ENCODE data around the gene SOCS6.
"Not testable (repeated sequence)": the region's sequence is repeated elsewhere in the genome, so short reads cannot be mapped to it uniquely, and the experiment has no call there.

SOCS6 gene

GRCh38 chr18:70334728-70335329, 46.0 kb downstream of the SOCS6 start:
- Histone ChIP-seq H3K9me3 (ENCODE audit: low read length) (peaks cover 6% of the 10 kb centered on the region), H3K36me3 (ENCODE audit: insufficient read depth, low read length) (no peaks in the 10 kb centered on the region)

GRCh38 chr18:70335892-70336726, 47.3 kb downstream of the SOCS6 start:
- Histone ChIP-seq H3K27me3 (ENCODE audit: insufficient read depth, low read length) (no peaks in the 10 kb centered on the region), H3K4me3 (ENCODE audit: low read length) (no peak overlapping the region), H3K4me1 (ENCODE audit: insufficient read depth, low read length) (no peaks in the 10 kb centered on the region), H3K36me3 (ENCODE audit: insufficient read depth, low read length) (no peaks in the 10 kb centered on the region), H3K9me3 (ENCODE audit: low read length) (peaks cover 6% of the 10 kb centered on the region), H2AFZ (ENCODE audit: low read depth, low read length) (no peak overlapping the region)

More at GRCh38 chr18:70334728-70335329, 46.0 kb downstream of the SOCS6 start:
- no peak overlapping the region for H2AFZ ChIP-seq (ENCODE audit: low read depth, low read length)
- no peaks in the 10 kb centered on the region for H3K4me1 ChIP-seq (ENCODE audit: insufficient read depth, low read length)
- H3K4me3 ChIP-seq (ENCODE audit: low read length), result no peak overlapping the region
- no peaks in the 10 kb centered on the region for H3K27me3 ChIP-seq (ENCODE audit: insufficient read depth, low read length)

- Histone ChIP-seq H3K4me3 (ENCODE audit: low read length) (no peak overlapping the region), H3K27me3 (ENCODE audit: insufficient read depth, low read length) (no peaks in the 10 kb centered on the region), H3K9me3 (ENCODE audit: low read length) (peaks cover 6% of the 10 kb centered on the region), H2AFZ (ENCODE audit: low read depth, low read length) (no peak overlapping the region), H3K4me1 (ENCODE audit: insufficient read depth, low read length) (no peaks in the 10 kb centered on the region), H3K36me3 (ENCODE audit: insufficient read depth, low read length) (no peaks in the 10 kb centered on the region)
Observed at GRCh38 chr18:70337139-70337972, 48.5 kb downstream of the SOCS6 start.

- peaks cover 4% of the 10 kb centered on the region for H3K9me3 ChIP-seq (ENCODE audit: low read length)
- no peaks in the 10 kb centered on the region for H3K27me3 ChIP-seq (ENCODE audit: insufficient read depth, low read length)
- no peaks in the 10 kb centered on the region for H3K4me1 ChIP-seq (ENCODE audit: insufficient read depth, low read length)
- H3K4me3 ChIP-seq (ENCODE audit: low read length), result no peak overlapping the region
- H2AFZ ChIP-seq (ENCODE audit: low read depth, low read length), result no peak overlapping the region
- no peaks in the 10 kb centered on the region for H3K36me3 ChIP-seq (ENCODE audit: insufficient read depth, low read length)
Observed at GRCh38 chr18:70338890-70339289, 50.0 kb downstream of the SOCS6 start.

- H3K4me1 ChIP-seq (ENCODE audit: insufficient read depth, low read length), result no peaks in the 10 kb centered on the region
- H3K4me3 ChIP-seq (ENCODE audit: low read length), result no peak overlapping the region
- no peak overlapping the region for H2AFZ ChIP-seq (ENCODE audit: low read depth, low read length)
- H3K27me3 ChIP-seq (ENCODE audit: insufficient read depth, low read length), result no peaks in the 10 kb centered on the region
- peaks cover under 1% of the 10 kb centered on the region for H3K9me3 ChIP-seq (ENCODE audit: low read length)
- H3K36me3 ChIP-seq (ENCODE audit: insufficient read depth, low read length), result no peaks in the 10 kb centered on the region
Observed at GRCh38 chr18:70339915-70340314, 51.1 kb downstream of the SOCS6 start.

- not testable (repeated sequence) for H3K27me3 ChIP-seq (ENCODE audit: insufficient read depth, low read length); H3K36me3 ChIP-seq (ENCODE audit: insufficient read depth, low read length); H3K9me3 ChIP-seq (ENCODE audit: low read length); H2AFZ ChIP-seq (ENCODE audit: low read depth, low read length); H3K4me3 ChIP-seq (ENCODE audit: low read length); H3K4me1 ChIP-seq (ENCODE audit: insufficient read depth, low read length)
Observed at GRCh38 chr18:70348481-70348880, 59.6 kb downstream of the SOCS6 start.

- no peaks in the 10 kb centered on the region for H3K36me3 ChIP-seq (ENCODE audit: insufficient read depth, low read length)
- H3K9me3 ChIP-seq (ENCODE audit: low read length), result no peaks in the 10 kb centered on the region
- no peaks in the 10 kb centered on the region for H3K4me1 ChIP-seq (ENCODE audit: insufficient read depth, low read length)
- no peak overlapping the region for H3K4me3 ChIP-seq (ENCODE audit: low read length)
- no peaks in the 10 kb centered on the region for H3K27me3 ChIP-seq (ENCODE audit: insufficient read depth, low read length)
- no peak overlapping the region for H2AFZ ChIP-seq (ENCODE audit: low read depth, low read length)
Observed at GRCh38 chr18:70349316-70349715, 60.5 kb downstream of the SOCS6 start.

GRCh38 chr18:70354080-70354479, 65.2 kb downstream of the SOCS6 start:
- no peak overlapping the region for H3K4me3 ChIP-seq (ENCODE audit: low read length)
- H3K4me1 ChIP-seq (ENCODE audit: insufficient read depth, low read length), result no peaks in the 10 kb centered on the region
- no peak overlapping the region for H2AFZ ChIP-seq (ENCODE audit: low read depth, low read length)
- H3K36me3 ChIP-seq (ENCODE audit: insufficient read depth, low read length), result no peaks in the 10 kb centered on the region
- H3K9me3 ChIP-seq (ENCODE audit: low read length), result no peaks in the 10 kb centered on the region
- H3K27me3 ChIP-seq (ENCODE audit: insufficient read depth, low read length), result no peaks in the 10 kb centered on the region

GRCh38 chr18:70354771-70355170, 65.9 kb downstream of the SOCS6 start:
- no peaks in the 10 kb centered on the region for H3K36me3 ChIP-seq (ENCODE audit: insufficient read depth, low read length)
- H3K4me1 ChIP-seq (ENCODE audit: insufficient read depth, low read length), result no peaks in the 10 kb centered on the region
- H2AFZ ChIP-seq (ENCODE audit: low read depth, low read length), result no peak overlapping the region
- H3K27me3 ChIP-seq (ENCODE audit: insufficient read depth, low read length), result no peaks in the 10 kb centered on the region
- no peaks in the 10 kb centered on the region for H3K9me3 ChIP-seq (ENCODE audit: low read length)
- H3K4me3 ChIP-seq (ENCODE audit: low read length), result no peak overlapping the region

GRCh38 chr18:70355620-70356385, 67.0 kb downstream of the SOCS6 start:
- H3K4me3 ChIP-seq (ENCODE audit: low read length), result no peak overlapping the region

GRCh38 chr18:70358105-70358406, 69.2 kb downstream of the SOCS6 start:
- not testable (repeated sequence) for H3K4me1 ChIP-seq (ENCODE audit: insufficient read depth, low read length); H3K4me3 ChIP-seq (ENCODE audit: low read length); H3K27me3 ChIP-seq (ENCODE audit: insufficient read depth, low read length); H3K36me3 ChIP-seq (ENCODE audit: insufficient read depth, low read length); H2AFZ ChIP-seq (ENCODE audit: low read depth, low read length); H3K9me3 ChIP-seq (ENCODE audit: low read length)

More at GRCh38 chr18:70355620-70356385, 67.0 kb downstream of the SOCS6 start:
- no peaks in the 10 kb centered on the region for H3K4me1 ChIP-seq (ENCODE audit: insufficient read depth, low read length)
- no peak overlapping the region for H2AFZ ChIP-seq (ENCODE audit: low read depth, low read length)
- H3K36me3 ChIP-seq (ENCODE audit: insufficient read depth, low read length), result no peaks in the 10 kb centered on the region
- no peaks in the 10 kb centered on the region for H3K9me3 ChIP-seq (ENCODE audit: low read length)
- H3K27me3 ChIP-seq (ENCODE audit: insufficient read depth, low read length), result no peaks in the 10 kb centered on the region

- Histone ChIP-seq H3K4me1 (ENCODE audit: insufficient read depth, low read length) (no peaks in the 10 kb centered on the region), H3K9me3 (ENCODE audit: low read length) (no peaks in the 10 kb centered on the region), H2AFZ (ENCODE audit: low read depth, low read length) (no peak overlapping the region), H3K27me3 (ENCODE audit: insufficient read depth, low read length) (no peaks in the 10 kb centered on the region), H3K36me3 (ENCODE audit: insufficient read depth, low read length) (no peaks in the 10 kb centered on the region), H3K4me3 (ENCODE audit: low read length) (no peak overlapping the region)
Observed at GRCh38 chr18:70359071-70359470, 70.2 kb downstream of the SOCS6 start.

GRCh38 chr18:70362258-70362657, 73.4 kb downstream of the SOCS6 start:
- H3K36me3 ChIP-seq (ENCODE audit: insufficient read depth, low read length), result no peaks in the 10 kb centered on the region
- H3K4me1 ChIP-seq (ENCODE audit: insufficient read depth, low read length), result no peaks in the 10 kb centered on the region
- no peak overlapping the region for H3K4me3 ChIP-seq (ENCODE audit: low read length)
- H3K27me3 ChIP-seq (ENCODE audit: insufficient read depth, low read length), result no peaks in the 10 kb centered on the region
- H3K9me3 ChIP-seq (ENCODE audit: low read length), result no peaks in the 10 kb centered on the region
- no peak overlapping the region for H2AFZ ChIP-seq (ENCODE audit: low read depth, low read length)
